WTC11 (cell line): ENCODE data around the gene IFT122. TPM values are rescaled to one million over a fixed set of nuclear protein-coding genes. Genes with fewer than 3 reads are reported as not detected.

Experiments
- ATAC-seq: fragments of 200-7000 bp; cut with Tn5 transposase; 2 replicates; pipeline ENCODE4 v1.10.0; 2021; ENCODE audit warnings: mild to moderate bottlenecking, moderate library complexity
- CTCF ChIA-PET: fragments of 300-600 bp; sonication (Branson Sonifier 250); formaldehyde crosslinking; loops from one replicate; lab custom pipeline; 2021; ENCODE audit warnings: antibody characterized with exemption; lab: Charles Lee
- POLR2A ChIA-PET: fragments of 350-600 bp; sonication (Branson Sonifier 250); formaldehyde crosslinking; loops from one replicate; lab custom pipeline; 2021; ENCODE audit warnings: antibody characterized with exemption; lab: Charles Lee
- DNase-seq: peaks from one replicate; pipeline ENCODE4 v3.0.0; 2021; ENCODE audit warnings: low spot score
- H3K27ac Mint-ChIP-seq: 2 replicates; pipeline ENCODE4 v1.8.0; 2021; ENCODE audit warnings: mixed read lengths
- H3K27me3 Mint-ChIP-seq: 2 replicates; pipeline ENCODE4 v1.8.0; 2021; ENCODE audit warnings: low read depth, mild to moderate bottlenecking, moderate library complexity, mixed read lengths
- H3K36me3 Mint-ChIP-seq: 2 replicates; pipeline ENCODE4 v1.8.0; 2021; ENCODE audit warnings: mixed read lengths
- H3K4me1 Mint-ChIP-seq: 2 replicates; pipeline ENCODE4 v1.8.0; 2022; ENCODE audit warnings: mixed read lengths
- H3K4me3 Mint-ChIP-seq: 2 replicates; pipeline ENCODE4 v1.8.0; 2021; ENCODE audit warnings: mild to moderate bottlenecking, moderate library complexity, mixed read lengths
- H3K9me3 Mint-ChIP-seq: 2 replicates; pipeline ENCODE4 v1.8.0; 2021; ENCODE audit warnings: mixed read lengths
- AR ChIP-seq: fragments of 250-450 bp; sonication (Bioruptor Pico); IDR thresholded peaks from 2 replicates; pipeline ENCODE4 v1.9.0; 2021; ENCODE audit warnings: mild to moderate bottlenecking
- ATF2 ChIP-seq: sonication (generic); formaldehyde crosslinking; IDR thresholded peaks from 2 replicates; pipeline ENCODE4 v1.8.1; 2022; ENCODE audit warnings: low read depth, missing genetic modification reagents, borderline replicate concordance
- CBFB ChIP-seq: sonication (generic); formaldehyde crosslinking; IDR thresholded peaks from 2 replicates; pipeline ENCODE4 v1.8.1; 2022; ENCODE audit warnings: mild to moderate bottlenecking, low read depth, missing genetic modification reagents
- CDX4 ChIP-seq: fragments of 250-450 bp; sonication (Bioruptor Pico); IDR thresholded peaks from 2 replicates; pipeline ENCODE4 v1.9.0; 2021; ENCODE audit warnings: moderate library complexity, mild to moderate bottlenecking, inconsistent platforms, borderline replicate concordance
- E2F5 ChIP-seq: sonication (generic); formaldehyde crosslinking; IDR thresholded peaks from 2 replicates; pipeline ENCODE4 v1.8.1; 2022; ENCODE audit warnings: mild to moderate bottlenecking, moderate library complexity, missing genetic modification reagents
- ERG ChIP-seq: fragments of 250-450 bp; sonication (Bioruptor Pico); IDR thresholded peaks from 2 replicates; pipeline ENCODE4 v1.8.0; 2021; ENCODE audit warnings: mild to moderate bottlenecking
- FOXK1 ChIP-seq: sonication (generic); formaldehyde crosslinking; IDR thresholded peaks from 2 replicates; pipeline ENCODE4 v1.8.0; 2022; ENCODE audit warnings: mild to moderate bottlenecking, moderate library complexity, missing genetic modification reagents
- FOXP4 ChIP-seq: sonication (generic); formaldehyde crosslinking; IDR thresholded peaks from 2 replicates; pipeline ENCODE4 v1.8.0; 2022; ENCODE audit warnings: mild to moderate bottlenecking, missing genetic modification reagents
- GABPB1 ChIP-seq: sonication (generic); formaldehyde crosslinking; IDR thresholded peaks from 2 replicates; pipeline ENCODE4 v1.8.1; 2023; ENCODE audit warnings: mild to moderate bottlenecking, missing genetic modification reagents
- HMGXB4 ChIP-seq: sonication (generic); formaldehyde crosslinking; IDR thresholded peaks from 2 replicates; pipeline ENCODE4 v1.8.1; 2023; ENCODE audit warnings: mild to moderate bottlenecking, moderate library complexity, missing genetic modification reagents
- IRF2 ChIP-seq: sonication (generic); formaldehyde crosslinking; IDR thresholded peaks from 2 replicates; pipeline ENCODE4 v1.8.0; 2022; ENCODE audit warnings: low read depth, missing genetic modification reagents, borderline replicate concordance
- NR2C2 ChIP-seq: sonication (generic); formaldehyde crosslinking; IDR thresholded peaks from 2 replicates; pipeline ENCODE4 v1.8.0; 2022; ENCODE audit warnings: mild to moderate bottlenecking, missing genetic modification reagents
- OVOL2 ChIP-seq: fragments of 250-450 bp; sonication (Bioruptor Pico); IDR thresholded peaks from 2 replicates; pipeline ENCODE4 v1.9.0; 2021; ENCODE audit warnings: mild to moderate bottlenecking, borderline replicate concordance
- RORB ChIP-seq: fragments of 250-450 bp; sonication (Bioruptor Pico); IDR thresholded peaks from 2 replicates; pipeline ENCODE4 v1.9.0; 2021; ENCODE audit warnings: mild to moderate bottlenecking
- SMAD4 ChIP-seq: sonication (generic); formaldehyde crosslinking; IDR thresholded peaks from 2 replicates; pipeline ENCODE4 v1.8.0; 2022; ENCODE audit warnings: mild to moderate bottlenecking, missing genetic modification reagents
- SOX15 ChIP-seq: fragments of 250-450 bp; sonication (Bioruptor Pico); IDR thresholded peaks from 2 replicates; pipeline ENCODE4 v1.9.0; 2021; ENCODE audit warnings: mild to moderate bottlenecking
- SP1 ChIP-seq: sonication (generic); formaldehyde crosslinking; conservative IDR thresholded peaks from 2 replicates; pipeline ENCODE4 v1.8.1; 2022; ENCODE audit warnings: missing genetic modification reagents
- TEAD1 ChIP-seq: sonication (generic); formaldehyde crosslinking; IDR thresholded peaks from 2 replicates; pipeline ENCODE4 v1.8.0; 2022; ENCODE audit warnings: mild to moderate bottlenecking, missing genetic modification reagents
- ZNF138 ChIP-seq: sonication (generic); formaldehyde crosslinking; conservative IDR thresholded peaks from 2 replicates; pipeline ENCODE4 v1.8.1; 2022; ENCODE audit warnings: mild to moderate bottlenecking, moderate library complexity, missing genetic modification reagents
- ZNF263 ChIP-seq: sonication (generic); formaldehyde crosslinking; IDR thresholded peaks from 2 replicates; pipeline ENCODE4 v1.8.1; 2022; ENCODE audit warnings: low read depth, mild to moderate bottlenecking, moderate library complexity, missing genetic modification reagents
- ZSCAN18 ChIP-seq: fragments of 250-450 bp; sonication (Bioruptor Pico); IDR thresholded peaks from 2 replicates; pipeline ENCODE4 v2.1.2; 2022; ENCODE audit warnings: mild to moderate bottlenecking, moderate library complexity
- total RNA-seq: library from RNA; stranded (reverse); gene quantifications from 3 replicates; pipeline ENCODE4 v1.2.3, GENCODE V29; 2021

The IFT122 gene
- total RNA-seq, 1 experiment from 2014 or later, result 22.8 TPM

GRCh38 chr3:129399895-129400357, 40.1 kb upstream of the IFT122 start:
- DNase-seq (no peak), ATAC-seq (no peak)
- Mint-ChIP-seq H3K36me3 (peaks cover 8% of the 10 kb centered on the region; the same call in 1 of the 2 replicates), H3K9me3 (no peaks in the 10 kb centered on the region), H3K4me1 (peaks cover 9% of the 10 kb centered on the region), H3K27ac (no peak overlapping the region), H3K4me3 (peak overlapping the region; percentile 100), H3K27me3 (no peaks in the 10 kb centered on the region)
- CTCF ChIA-PET, result interaction anchor here (0.6 to 1.5 kb wide), 5 partner anchors 12 to 194 kb away, joined by 3 read pairs; partner anchors contain the start of genes IFT122 and MBD4
- POLR2A ChIA-PET, result interaction anchor here (0.6 to 1.0 kb wide), 4 partner anchors 14 to 79 kb away, joined by 3 to 5 read pairs (median 4); partner anchors contain the start of genes IFT122 and MBD4
- TF ChIP-seq OVOL2 (CRISPR knock-in tag), result no peak
- no peak for TF ChIP-seq SMAD4 (CRISPR knock-in tag)
- TF ChIP-seq ZNF138 (CRISPR knock-in tag), result no peak
- TF ChIP-seq GABPB1 (CRISPR knock-in tag), result no peak
- no peak for TF ChIP-seq IRF2 (CRISPR knock-in tag)
- no peak for TF ChIP-seq RORB (CRISPR knock-in tag)
- TF ChIP-seq ZSCAN18 (CRISPR knock-in tag), result no peak
- no peak for TF ChIP-seq TEAD1
- TF ChIP-seq E2F5 (CRISPR knock-in tag), result no peak
- no peak for TF ChIP-seq FOXK1 (CRISPR knock-in tag)
- no peak for TF ChIP-seq SOX15 (CRISPR knock-in tag)
- TF ChIP-seq SP1, result no peak
- TF ChIP-seq NR2C2 (CRISPR knock-in tag), result no peak

- Mint-ChIP-seq H3K27me3 (no peaks in the 10 kb centered on the region; the same call in 1 of the 2 replicates), H3K4me3 (no peak overlapping the region), H3K4me1 (peaks cover 9% of the 10 kb centered on the region), H3K36me3 (no peaks in the 10 kb centered on the region), H3K27ac (no peak overlapping the region), H3K9me3 (no peaks in the 10 kb centered on the region)
- CTCF ChIA-PET, result interaction anchor here (1.2 kb wide), 1 partner anchor 19 kb away, joined by 6 read pairs; no protein-coding TSS in a partner anchor
- POLR2A ChIA-PET, result no interaction called here
- no peak for ATAC-seq
- DNase-seq, result no peak
- TF ChIP-seq ERG (CRISPR knock-in tag) (no peak), CBFB (CRISPR knock-in tag) (no peak), HMGXB4 (CRISPR knock-in tag) (no peak), SMAD4 (CRISPR knock-in tag) (no peak), AR (CRISPR knock-in tag) (no peak), CDX4 (no peak), FOXP4 (CRISPR knock-in tag) (no peak), GABPB1 (CRISPR knock-in tag) (no peak), ATF2 (CRISPR knock-in tag) (no peak), ZNF263 (no peak)
Observed at GRCh38 chr3:129402210-129402609, 37.8 kb upstream of the IFT122 start.
